Panc1 (cell line): ENCODE data around the gene CCDC160. TPM values are rescaled to one million over a fixed set of nuclear protein-coding genes. Genes with fewer than 3 reads are reported as not detected.
"Not testable (repeated sequence)": the region's sequence is repeated elsewhere in the genome, so short reads cannot be mapped to it uniquely, and the experiment has no call there.

ENCODE experiments used
- ATAC-seq: fragments of 200-7000 bp; cut with Tn5 transposase; 2 replicates; pipeline ENCODE4 v1.9.1; 2020; ENCODE audit warnings: mild to moderate bottlenecking, moderate library complexity
- BruUV-seq: library from RNA; stranded (reverse); fragments of 400-500 nt; replicated peaks from 2 replicates; lab custom pipeline; 2021; lab: Mats Ljungman, UMichigan
- CTCF ChIA-PET: fragments of 300-600 bp; sonication (Branson Sonifier 250); formaldehyde crosslinking; loops from one replicate; lab custom pipeline; 2022; ENCODE audit warnings: antibody characterized with exemption; lab: Charles Lee
- POLR2A ChIA-PET: fragments of 300-600 bp; sonication (Branson Sonifier 250); formaldehyde crosslinking; loops from one replicate; lab custom pipeline; 2022; ENCODE audit warnings: antibody characterized with exemption; lab: Charles Lee
- DNase-seq: peaks from one replicate; pipeline ENCODE4 v3.0.0-alpha.2; 2010; ENCODE audit warnings: low read depth, low spot score
- H3K27ac ChIP-seq: 2 replicates; pipeline ENCODE4 v1.5.1; 2011; ENCODE audit warnings: mild to moderate bottlenecking, low read length, inconsistent platforms
- H3K27me3 ChIP-seq: fragments of 200-500 bp; sonication (Bioruptor generic); 2 replicates; pipeline ENCODE4 v1.6.0; 2014; ENCODE audit warnings: low read length, inconsistent platforms; ENCODE audit not compliant: control insufficient read depth, insufficient read depth
- H3K36me3 ChIP-seq: fragments of 200-500 bp; sonication (Bioruptor generic); 2 replicates; pipeline ENCODE4 v1.5.1; 2014; ENCODE audit warnings: inconsistent platforms, mild to moderate bottlenecking, low read length, moderate library complexity; ENCODE audit not compliant: control insufficient read depth, insufficient read depth
- H3K4me1 ChIP-seq: 2 replicates; pipeline ENCODE4 v1.5.1; 2011; ENCODE audit warnings: inconsistent platforms, mild to moderate bottlenecking, low read length, moderate library complexity; ENCODE audit not compliant: control insufficient read depth, insufficient read depth
- H3K4me3 ChIP-seq, 2 experiments: 2 replicates each; pipeline ENCODE4 v1.5.1; 2011 to 2012; ENCODE audit warnings: low read depth in 2 of 2, low read length in 2 of 2, mild to moderate bottlenecking in 2 of 2, inconsistent platforms in 1 of 2, moderate library complexity in 1 of 2
- H3K9me3 ChIP-seq: fragments of 200-500 bp; sonication (Bioruptor generic); 2 replicates; pipeline ENCODE4 v1.5.1; 2014; ENCODE audit warnings: low read depth, mild to moderate bottlenecking, inconsistent platforms, low read length, moderate library complexity; ENCODE audit not compliant: control insufficient read depth, insufficient read depth
- POLR2AphosphoS5 ChIP-seq: IDR thresholded peaks from 2 replicates; pipeline ENCODE4 v1.6.1; 2012; ENCODE audit warnings: mild to moderate bottlenecking, low read depth, low read length, moderate library complexity
- REST ChIP-seq, 2 experiments: IDR thresholded peaks; 2 replicates each; pipeline ENCODE4 v1.6.1; 2011 to 2012; ENCODE audit warnings: low read depth in 2 of 2, control low read depth in 1 of 2, low read length in 1 of 2, mild to moderate bottlenecking in 1 of 2, moderate library complexity in 1 of 2; ENCODE audit not compliant: insufficient read depth in 1 of 2
- SIN3A ChIP-seq: IDR thresholded peaks from 2 replicates; pipeline ENCODE4 v1.6.1; 2012; ENCODE audit warnings: low read depth, mild to moderate bottlenecking, low read length, moderate library complexity, borderline replicate concordance; ENCODE audit not compliant: insufficient read depth
- TCF7L2 ChIP-seq: IDR thresholded peaks from 2 replicates; pipeline ENCODE4 v1.6.1; 2011; ENCODE audit warnings: mild to moderate bottlenecking, low read depth, low read length, inconsistent platforms
- in situ Hi-C: cut with HindIII; loops from 2 replicates; pipeline ENCODE4 v1.10.0; 2016; ENCODE audit warnings: low sequenced_read_pairs, low pct_unique_long_range_greater_than_20kb
- intact Hi-C: fragments of 100-400 bp; cut with micrococcal nuclease; formaldehyde crosslinking; loops from one replicate; pipeline ENCODE4 v1.10.0; 2022; ENCODE audit not compliant: unreplicated experiment
- total RNA-seq: library from RNA; stranded (reverse); gene quantifications from one replicate; pipeline ENCODE4 v1.2.1, GENCODE V29; 2021; ENCODE audit not compliant: unreplicated experiment
- TF ChIP-seq, protein P1 (sequence below): fragments of 450-650 bp; IDR thresholded peaks from 2 replicates; pipeline ENCODE4 v1.5.1; 2017; ENCODE audit warnings: mild to moderate bottlenecking

The CCDC160 gene
- total RNA-seq, 1 experiment from 2014 or later: not detected

DNA sequence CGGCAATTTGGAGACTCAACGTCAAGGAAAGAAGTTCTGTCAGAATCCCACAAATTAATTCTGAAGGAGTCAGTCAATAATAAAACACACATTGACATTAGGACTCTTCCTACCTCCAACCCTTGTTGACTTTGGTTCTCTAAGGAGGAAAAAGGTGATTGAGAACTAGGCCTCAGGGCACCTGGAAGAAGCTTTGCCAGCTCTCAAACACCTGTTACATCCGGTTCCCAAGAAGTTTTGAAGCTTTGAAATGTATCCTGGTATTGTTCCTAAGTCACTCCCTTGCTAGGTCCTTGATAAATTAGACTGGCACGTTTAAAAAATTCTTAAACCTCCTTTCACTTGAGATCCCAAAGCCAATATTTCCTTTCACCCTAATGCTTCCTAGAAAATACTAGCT lies 1.7 kb upstream of the CCDC160 start:
- intact Hi-C loops (no loop called here), in situ Hi-C loops (no loop called here)
- Histone ChIP-seq H3K36me3 (no peaks in the 10 kb centered on the region), H3K4me3 (no peak overlapping the region), H3K9me3 (no peaks in the 10 kb centered on the region), H3K27me3 (peaks cover 6% of the 10 kb centered on the region), H3K4me1 (no peaks in the 10 kb centered on the region), H3K27ac (no peak overlapping the region)
- BruUV-seq: no TSS peak
- ChIA-PET CTCF (no interaction called here), POLR2A (no interaction called here)
- TF ChIP-seq REST (IDR thresholded peaks at IDR 0.05; ENCODE audit: insufficient read depth in 1 of 2, low read depth in 2 of 2, low read length in 1 of 2): no peak
- no peak for TF ChIP-seq POLR2AphosphoS5
- TF ChIP-seq TCF7L2: no peak
- TF ChIP-seq SIN3A: no peak
- TF ChIP-seq, protein P1, sequence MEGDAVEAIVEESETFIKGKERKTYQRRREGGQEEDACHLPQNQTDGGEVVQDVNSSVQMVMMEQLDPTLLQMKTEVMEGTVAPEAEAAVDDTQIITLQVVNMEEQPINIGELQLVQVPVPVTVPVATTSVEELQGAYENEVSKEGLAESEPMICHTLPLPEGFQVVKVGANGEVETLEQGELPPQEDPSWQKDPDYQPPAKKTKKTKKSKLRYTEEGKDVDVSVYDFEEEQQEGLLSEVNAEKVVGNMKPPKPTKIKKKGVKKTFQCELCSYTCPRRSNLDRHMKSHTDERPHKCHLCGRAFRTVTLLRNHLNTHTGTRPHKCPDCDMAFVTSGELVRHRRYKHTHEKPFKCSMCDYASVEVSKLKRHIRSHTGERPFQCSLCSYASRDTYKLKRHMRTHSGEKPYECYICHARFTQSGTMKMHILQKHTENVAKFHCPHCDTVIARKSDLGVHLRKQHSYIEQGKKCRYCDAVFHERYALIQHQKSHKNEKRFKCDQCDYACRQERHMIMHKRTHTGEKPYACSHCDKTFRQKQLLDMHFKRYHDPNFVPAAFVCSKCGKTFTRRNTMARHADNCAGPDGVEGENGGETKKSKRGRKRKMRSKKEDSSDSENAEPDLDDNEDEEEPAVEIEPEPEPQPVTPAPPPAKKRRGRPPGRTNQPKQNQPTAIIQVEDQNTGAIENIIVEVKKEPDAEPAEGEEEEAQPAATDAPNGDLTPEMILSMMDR: no peak
- ATAC-seq: no peak
- no peak for DNase-seq

GRCh38 chrX:134238144-134238543 lies 1.2 kb downstream of the CCDC160 start:
- H3K4me3 ChIP-seq, intact Hi-C loops, H3K4me1 ChIP-seq, H3K27me3 ChIP-seq, H3K36me3 ChIP-seq, CTCF ChIA-PET, BruUV-seq, in situ Hi-C loops, H3K9me3 ChIP-seq, H3K27ac ChIP-seq, ATAC-seq, POLR2A ChIA-PET, DNase-seq: not testable (repeated sequence)

DNA sequence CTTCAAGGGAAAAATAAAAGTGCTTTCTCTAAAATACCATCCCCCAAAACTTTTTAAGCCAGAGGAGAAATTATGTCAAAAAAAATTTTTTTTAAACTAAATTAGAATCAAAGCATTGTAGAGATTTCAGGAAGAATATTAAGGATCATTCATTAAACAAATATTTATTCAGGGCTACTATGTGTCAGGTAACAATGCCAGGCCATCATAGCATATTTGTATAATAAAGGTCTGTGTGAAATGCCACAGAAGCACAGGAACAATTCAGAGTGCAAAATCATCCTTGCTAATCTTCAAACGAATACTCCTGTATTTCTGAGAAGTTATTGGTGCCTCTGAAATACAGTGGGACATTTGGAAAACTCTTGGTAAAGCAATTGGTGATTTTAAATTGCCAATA lies 2.0 kb downstream of the CCDC160 start:
- intact Hi-C loops: no loop called here
- Histone ChIP-seq H3K4me1 (no peaks in the 10 kb centered on the region), H3K27me3 (peaks cover 8% of the 10 kb centered on the region), H3K36me3 (no peaks in the 10 kb centered on the region), H3K4me3 (no peak overlapping the region), H3K27ac (no peak overlapping the region), H3K9me3 (no peaks in the 10 kb centered on the region)
- TF ChIP-seq, protein P1: no peak
- TF ChIP-seq TCF7L2 (no peak), POLR2AphosphoS5 (no peak), REST (IDR thresholded peaks at IDR 0.05; ENCODE audit: insufficient read depth in 1 of 2, low read depth in 2 of 2, low read length in 1 of 2) (no peak), SIN3A (no peak)
- no TSS peak for BruUV-seq
- in situ Hi-C loops: no loop called here
- ChIA-PET CTCF (no interaction called here), POLR2A (no interaction called here)
- ATAC-seq (no peak), DNase-seq (no peak)
